Hematopoietic multipotent progenitor cell treated with erythropoietin and hydrocortisone succinate and interleukin-3 and kit ligand, for 4 days (in vitro differentiated cells): ENCODE data around the gene UTP25.
A peak's percentile ranks its signal among the peaks of the same experiment; 100 is the strongest.

ENCODE experiments used
- DNase-seq: peaks from one replicate; pipeline ENCODE4 v3.0.0-alpha.2; 2015

Gene UTP25

GRCh38 chr1:209845408-209845725 lies 17.6 kb downstream of the UTP25 start:
- DNase-seq, result no peak

- DNase-seq, result no peak
These were observed 21.6 kb downstream of the UTP25 start for GRCh38 chr1:209849388-209849787.

GRCh38 chr1:209850342-209850979 lies 22.7 kb downstream of the UTP25 start:
- peak; percentile 65 for DNase-seq

GRCh38 chr1:209853676-209854075 lies 25.9 kb downstream of the UTP25 start:
- no peak for DNase-seq

GRCh38 chr1:209854196-209854595 lies 26.4 kb downstream of the UTP25 start:
- DNase-seq, result no peak

GRCh38 chr1:209855006-209855405 lies 27.2 kb downstream of the UTP25 start:
- DNase-seq, result no peak

- DNase-seq, result no peak
These were observed 27.9 kb downstream of the UTP25 start for GRCh38 chr1:209855623-209856022.

- no peak for DNase-seq
These were observed 30.9 kb downstream of the UTP25 start for GRCh38 chr1:209858561-209859103.

- DNase-seq, result peak; percentile 93
These were observed 32.6 kb downstream of the UTP25 start for GRCh38 chr1:209860293-209860881.

- peak; percentile 25 for DNase-seq
These were observed 33.5 kb downstream of the UTP25 start for GRCh38 chr1:209861242-209861641.

GRCh38 chr1:209862391-209863356 lies 34.9 kb downstream of the UTP25 start:
- DNase-seq, result no peak

- peak; percentile 12 for DNase-seq
These were observed 36.2 kb downstream of the UTP25 start for GRCh38 chr1:209863766-209864485.

- DNase-seq, result peak; percentile 41
These were observed 38.4 kb downstream of the UTP25 start for GRCh38 chr1:209866201-209866600.

- no peak for DNase-seq
These were observed 41.7 kb downstream of the UTP25 start for GRCh38 chr1:209869291-209870149.

GRCh38 chr1:209870151-209870831 lies 42.5 kb downstream of the UTP25 start:
- no peak for DNase-seq

GRCh38 chr1:209871006-209871405 lies 43.2 kb downstream of the UTP25 start:
- DNase-seq, result no peak

- DNase-seq, result no peak
These were observed 43.7 kb downstream of the UTP25 start for GRCh38 chr1:209871430-209871829.

GRCh38 chr1:209873067-209873799 lies 45.5 kb downstream of the UTP25 start:
- DNase-seq, result no peak

- DNase-seq, result no peak
These were observed 47.7 kb downstream of the UTP25 start for GRCh38 chr1:209875515-209875914.

GRCh38 chr1:209876078-209876800 lies 48.5 kb downstream of the UTP25 start:
- no peak for DNase-seq
